GM12892 (cell line): ENCODE data around the gene CRIP1.

ENCODE experiments used
- POLR2A ChIP-seq: IDR thresholded peaks from 2 replicates; pipeline ENCODE4 v1.6.1; 2011; ENCODE audit warnings: low read depth, low read length, control low read depth
- TAF1 ChIP-seq: IDR thresholded peaks from 2 replicates; pipeline ENCODE4 v1.6.1; 2011; ENCODE audit warnings: low read depth, mild to moderate bottlenecking, control low read depth, low read length, borderline replicate concordance

DNA sequence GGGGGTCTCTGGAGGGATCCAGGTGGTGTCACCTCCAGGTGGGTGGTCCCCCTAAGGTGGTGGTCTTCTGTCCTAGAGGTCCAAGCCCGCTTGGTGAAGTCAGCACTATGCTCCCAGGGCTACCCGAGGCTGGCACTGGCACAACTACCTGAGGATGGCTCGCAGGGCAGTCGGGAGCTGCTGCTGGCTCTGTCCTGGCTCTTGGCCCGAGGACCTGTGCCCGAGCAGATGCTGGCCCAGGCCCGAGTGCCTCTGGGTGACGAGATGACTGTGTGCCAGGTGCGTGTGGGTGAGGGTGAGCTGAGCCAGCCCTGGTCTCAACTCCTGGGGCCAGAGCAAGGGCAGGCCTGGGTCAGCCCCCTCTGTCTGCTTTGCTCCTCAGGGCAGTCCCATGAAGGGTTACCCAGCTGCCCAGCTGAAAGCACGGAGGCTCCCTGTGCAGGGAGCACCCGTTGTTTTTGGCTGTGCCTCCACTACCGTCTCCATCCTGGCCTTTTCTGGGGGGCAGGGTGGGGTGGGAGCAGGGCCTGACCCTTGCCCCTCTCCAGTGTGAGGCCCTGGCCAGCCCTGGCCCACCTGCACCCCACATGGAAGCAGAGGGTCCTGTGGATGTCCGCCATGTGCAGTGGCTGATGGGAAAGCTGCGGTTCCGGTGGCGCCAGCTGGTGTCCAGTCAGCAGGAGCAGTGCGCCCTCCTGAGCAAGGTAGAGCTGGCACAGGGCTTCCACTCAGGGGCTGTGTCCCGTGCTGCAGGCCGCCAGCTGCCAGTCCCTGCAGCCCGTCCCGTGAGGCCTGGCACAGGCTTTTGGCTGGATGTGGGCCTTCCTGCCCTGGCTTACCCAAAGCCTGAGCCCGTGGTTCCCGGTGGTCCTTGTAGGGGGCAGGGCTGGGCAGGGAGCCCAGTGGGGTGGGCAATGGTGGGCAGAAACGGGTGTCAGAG, 5.6 kb downstream of the CRIP1 start:
- no peak for TF ChIP-seq TAF1
- TF ChIP-seq POLR2A: no peak
